ENCODE results near the gene ZNF764. TPM values are rescaled to one million over a fixed set of nuclear protein-coding genes. Genes with fewer than 3 reads are reported as not detected.

Gene ZNF764
- total RNA-seq, 1 donor from 2014 or later: 3.6 TPM

DNA sequence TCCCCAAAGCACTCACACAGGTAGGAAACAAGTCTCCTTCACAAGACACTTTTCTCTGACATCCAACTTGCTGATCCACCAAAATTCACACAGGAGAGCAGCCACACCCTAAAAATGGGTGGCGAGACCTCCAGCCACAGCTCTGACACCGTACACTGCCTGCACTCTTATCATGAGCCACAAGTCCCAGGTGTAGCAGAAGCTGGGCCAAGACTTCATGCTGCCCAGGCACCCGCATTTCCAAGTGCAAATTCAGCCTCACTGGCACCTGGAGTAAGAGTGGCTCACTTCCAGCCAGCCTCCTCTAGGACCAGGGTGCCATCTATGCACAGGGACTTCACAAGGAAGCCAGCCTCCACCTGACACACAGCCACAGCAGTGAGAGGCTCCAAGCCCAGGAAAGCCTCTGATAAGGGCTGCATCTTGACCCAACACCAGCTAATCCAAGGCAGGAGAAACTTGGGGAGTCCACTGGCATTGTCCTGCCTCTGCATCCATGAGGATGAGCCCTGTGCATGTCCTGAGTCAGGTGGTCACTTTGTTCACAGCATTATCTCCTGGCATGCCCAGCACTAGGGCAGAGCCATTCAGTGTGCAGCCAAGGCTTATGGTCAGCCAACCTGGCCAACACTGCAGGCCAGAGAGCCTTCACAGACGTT, 29.2 kb downstream of the ZNF764 start:
- Histone ChIP-seq H4K20me1 (ENCODE audit: low read depth) (peaks cover 8% of the 10 kb centered on the region), H3K79me2 (ENCODE audit: low read depth) (peaks cover 21% of the 10 kb centered on the region), H3K9ac (no peak overlapping the region), H3K27me3 (no peaks in the 10 kb centered on the region), H3K4me3 (no peak overlapping the region), H3K9me3 (ENCODE audit: low read depth) (no peaks in the 10 kb centered on the region), H3K4me1 (peaks cover 9% of the 10 kb centered on the region), H3K27ac (no peak overlapping the region), H3F3A (ENCODE audit: low read depth) (peaks cover 27% of the 10 kb centered on the region), H3K36me3 (no peaks in the 10 kb centered on the region), H2AFZ (replicated peaks) (no peak overlapping the region), H3K4me2 (no peak overlapping the region)
- TF ChIP-seq, protein P1, sequence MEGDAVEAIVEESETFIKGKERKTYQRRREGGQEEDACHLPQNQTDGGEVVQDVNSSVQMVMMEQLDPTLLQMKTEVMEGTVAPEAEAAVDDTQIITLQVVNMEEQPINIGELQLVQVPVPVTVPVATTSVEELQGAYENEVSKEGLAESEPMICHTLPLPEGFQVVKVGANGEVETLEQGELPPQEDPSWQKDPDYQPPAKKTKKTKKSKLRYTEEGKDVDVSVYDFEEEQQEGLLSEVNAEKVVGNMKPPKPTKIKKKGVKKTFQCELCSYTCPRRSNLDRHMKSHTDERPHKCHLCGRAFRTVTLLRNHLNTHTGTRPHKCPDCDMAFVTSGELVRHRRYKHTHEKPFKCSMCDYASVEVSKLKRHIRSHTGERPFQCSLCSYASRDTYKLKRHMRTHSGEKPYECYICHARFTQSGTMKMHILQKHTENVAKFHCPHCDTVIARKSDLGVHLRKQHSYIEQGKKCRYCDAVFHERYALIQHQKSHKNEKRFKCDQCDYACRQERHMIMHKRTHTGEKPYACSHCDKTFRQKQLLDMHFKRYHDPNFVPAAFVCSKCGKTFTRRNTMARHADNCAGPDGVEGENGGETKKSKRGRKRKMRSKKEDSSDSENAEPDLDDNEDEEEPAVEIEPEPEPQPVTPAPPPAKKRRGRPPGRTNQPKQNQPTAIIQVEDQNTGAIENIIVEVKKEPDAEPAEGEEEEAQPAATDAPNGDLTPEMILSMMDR (IDR thresholded peaks at IDR 0.05): no peak
- TF ChIP-seq EZH2phosphoT487 (IDR thresholded peaks at IDR 0.05): no peak
- no peak for TF ChIP-seq EZH2 (IDR thresholded peaks at IDR 0.05)
- Mint-ChIP-seq H3K27me3 (ENCODE audit: insufficient read depth, low read depth) (peaks cover 16% of the 10 kb centered on the region), H3K4me3 (peak overlapping the region; percentile 84), H3K27ac (no peak overlapping the region), H3K36me3 (peaks cover 2% of the 10 kb centered on the region), H3K4me1 (peaks cover 23% of the 10 kb centered on the region), H3K9me3 (no peaks in the 10 kb centered on the region)
- no peak for DNase-seq (ENCODE audit: low spot score)

DNA sequence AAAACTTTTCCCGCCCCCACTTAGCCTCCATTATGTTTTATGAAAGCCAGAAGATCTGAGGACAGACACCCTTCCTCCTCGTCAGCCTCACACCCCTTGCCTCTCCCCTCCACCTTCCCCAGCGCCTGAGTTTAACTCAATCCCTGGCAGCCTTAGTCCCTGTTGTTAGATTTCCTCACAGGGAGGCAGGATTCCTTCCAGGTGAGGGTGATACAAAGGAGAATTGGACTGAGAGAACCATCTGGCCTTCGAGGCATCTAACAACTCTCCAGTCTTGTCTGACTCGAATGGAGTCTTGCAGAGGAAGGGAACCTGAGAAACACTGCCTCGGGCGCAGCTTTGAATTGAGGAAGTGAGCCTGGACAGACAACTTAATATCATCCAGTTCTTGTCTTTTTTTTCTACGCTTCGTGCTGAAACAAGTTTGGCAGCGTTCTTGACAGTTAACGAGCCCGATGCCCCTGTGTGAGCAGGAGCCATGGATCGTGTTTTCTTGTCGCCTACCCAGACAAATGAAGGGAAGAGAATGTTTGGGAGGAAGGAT, 30.5 kb downstream of the ZNF764 start:
- H3K9ac ChIP-seq: no peak overlapping the region
- peaks cover 27% of the 10 kb centered on the region for H3F3A ChIP-seq (ENCODE audit: low read depth)
- no peaks in the 10 kb centered on the region for H3K9me3 ChIP-seq (ENCODE audit: low read depth)
- peaks cover 8% of the 10 kb centered on the region for H4K20me1 ChIP-seq (ENCODE audit: low read depth)
- peak overlapping the region; percentile 68 for H3K27ac ChIP-seq
- H3K4me1 ChIP-seq: peaks cover 6% of the 10 kb centered on the region
- peaks cover 10% of the 10 kb centered on the region for H3K79me2 ChIP-seq (ENCODE audit: low read depth)
- no peaks in the 10 kb centered on the region for H3K36me3 ChIP-seq
- TF ChIP-seq, protein P1 (IDR thresholded peaks at IDR 0.05): no peak
- TF ChIP-seq EZH2phosphoT487 (IDR thresholded peaks at IDR 0.05) (no peak), EZH2 (IDR thresholded peaks at IDR 0.05) (no peak)
- DNase-seq (ENCODE audit: low spot score): no peak
- Mint-ChIP-seq H3K27ac (peak overlapping the region; percentile 80), H3K9me3 (no peaks in the 10 kb centered on the region), H3K36me3 (peaks cover 2% of the 10 kb centered on the region), H3K27me3 (ENCODE audit: insufficient read depth, low read depth) (peaks cover 16% of the 10 kb centered on the region), H3K4me3 (peak overlapping the region; percentile 84), H3K4me1 (peaks cover 17% of the 10 kb centered on the region)
- peak overlapping the region; percentile 86 for H3K4me2 ChIP-seq
- H3K4me3 ChIP-seq: peak overlapping the region; percentile 80
- peak overlapping the region; percentile 22 for H2AFZ ChIP-seq (replicated peaks)
- no peaks in the 10 kb centered on the region for H3K27me3 ChIP-seq

DNA sequence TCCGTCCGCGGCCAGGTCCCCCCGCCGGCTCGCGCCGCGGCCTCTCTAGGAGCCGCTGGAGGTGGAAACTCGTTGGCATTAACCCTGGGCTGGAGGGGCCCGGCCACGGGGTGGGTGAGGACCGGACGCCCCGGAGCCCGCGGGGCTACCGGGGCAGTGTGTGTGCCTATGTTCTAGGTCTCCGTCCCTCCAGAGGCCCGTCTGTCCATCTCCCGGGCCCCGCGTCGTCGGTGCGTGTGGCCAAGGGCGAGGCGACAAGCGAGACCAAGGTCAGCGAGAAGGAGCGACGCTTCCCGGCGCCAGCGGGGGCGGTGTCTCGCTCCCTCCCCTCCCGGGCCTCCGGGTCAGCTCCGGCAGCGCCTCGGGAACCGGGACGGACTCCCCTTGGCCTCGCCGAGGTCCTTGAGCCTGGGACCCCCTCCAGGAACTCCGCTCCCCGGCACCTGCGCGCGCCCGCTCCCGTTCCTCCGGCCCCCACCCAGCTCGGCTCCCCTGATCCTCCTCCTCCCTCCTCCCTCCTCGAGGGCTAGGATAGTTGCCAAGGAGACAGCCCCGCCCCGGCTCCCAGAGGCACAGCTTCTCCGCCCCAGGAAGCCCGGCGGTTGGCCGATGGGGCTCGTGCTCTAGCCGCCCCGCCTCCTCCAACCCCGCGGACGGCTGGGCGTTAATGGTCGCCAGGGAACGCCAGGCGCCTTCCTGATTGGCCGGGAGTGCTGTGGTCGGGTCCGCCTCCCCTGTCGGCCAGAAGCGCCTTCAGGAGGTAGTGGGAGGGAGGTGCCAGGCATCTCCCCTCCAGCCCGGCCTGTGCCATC, 31.1 kb downstream of the ZNF764 start:
- peaks cover 27% of the 10 kb centered on the region for H3F3A ChIP-seq (ENCODE audit: low read depth)
- peak overlapping the region; percentile 86 for H3K4me2 ChIP-seq
- H3K27ac ChIP-seq: peak overlapping the region; percentile 69
- peaks cover 6% of the 10 kb centered on the region for H3K4me1 ChIP-seq
- H3K9me3 ChIP-seq (ENCODE audit: low read depth): no peaks in the 10 kb centered on the region
- TF ChIP-seq EZH2phosphoT487 (IDR thresholded peaks at IDR 0.05): no peak
- TF ChIP-seq, protein P1 (IDR thresholded peaks at IDR 0.05): peak; percentile 42
- peak overlapping the region; percentile 84 for H3K4me3 Mint-ChIP-seq
- no peaks in the 10 kb centered on the region for H3K9me3 Mint-ChIP-seq
- H3K36me3 Mint-ChIP-seq: peaks cover 2% of the 10 kb centered on the region
- peak overlapping the region; percentile 80 for H3K4me3 ChIP-seq
- H2AFZ ChIP-seq (replicated peaks): peak overlapping the region; percentile 22
- H3K27ac Mint-ChIP-seq: peak overlapping the region; percentile 80
- H3K9ac ChIP-seq: no peak overlapping the region
- H3K79me2 ChIP-seq (ENCODE audit: low read depth): peaks cover 8% of the 10 kb centered on the region
- H3K27me3 Mint-ChIP-seq (ENCODE audit: insufficient read depth, low read depth): peaks cover 16% of the 10 kb centered on the region
- H4K20me1 ChIP-seq (ENCODE audit: low read depth): peaks cover 8% of the 10 kb centered on the region
- no peaks in the 10 kb centered on the region for H3K36me3 ChIP-seq
- H3K4me1 Mint-ChIP-seq: peaks cover 17% of the 10 kb centered on the region
- DNase-seq (ENCODE audit: low spot score): peak; percentile 99
- H3K27me3 ChIP-seq: no peaks in the 10 kb centered on the region
